Measurements from ENCODE around the gene FARP1.

DNA sequence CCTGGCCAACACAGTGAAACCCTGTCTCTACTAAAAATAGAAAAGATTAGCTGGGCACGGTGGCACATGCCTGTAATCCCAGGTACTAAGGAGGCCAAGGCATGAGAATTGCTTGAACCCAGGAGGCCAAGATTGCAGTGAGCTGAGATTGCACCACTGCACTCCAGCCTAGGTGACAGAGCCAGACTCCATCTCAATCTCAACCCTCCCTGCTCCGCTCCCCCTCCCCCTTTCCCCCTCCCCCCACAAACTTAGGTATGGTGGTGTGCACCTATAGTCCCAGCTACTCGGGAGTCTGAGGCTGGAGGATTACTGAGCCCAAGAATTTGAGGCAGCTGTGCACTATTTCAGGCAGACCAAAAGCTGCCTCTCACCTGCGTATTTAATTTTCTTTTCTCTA, 55.8 kb downstream of the FARP1 start:
- TF ChIP-seq, protein P1, sequence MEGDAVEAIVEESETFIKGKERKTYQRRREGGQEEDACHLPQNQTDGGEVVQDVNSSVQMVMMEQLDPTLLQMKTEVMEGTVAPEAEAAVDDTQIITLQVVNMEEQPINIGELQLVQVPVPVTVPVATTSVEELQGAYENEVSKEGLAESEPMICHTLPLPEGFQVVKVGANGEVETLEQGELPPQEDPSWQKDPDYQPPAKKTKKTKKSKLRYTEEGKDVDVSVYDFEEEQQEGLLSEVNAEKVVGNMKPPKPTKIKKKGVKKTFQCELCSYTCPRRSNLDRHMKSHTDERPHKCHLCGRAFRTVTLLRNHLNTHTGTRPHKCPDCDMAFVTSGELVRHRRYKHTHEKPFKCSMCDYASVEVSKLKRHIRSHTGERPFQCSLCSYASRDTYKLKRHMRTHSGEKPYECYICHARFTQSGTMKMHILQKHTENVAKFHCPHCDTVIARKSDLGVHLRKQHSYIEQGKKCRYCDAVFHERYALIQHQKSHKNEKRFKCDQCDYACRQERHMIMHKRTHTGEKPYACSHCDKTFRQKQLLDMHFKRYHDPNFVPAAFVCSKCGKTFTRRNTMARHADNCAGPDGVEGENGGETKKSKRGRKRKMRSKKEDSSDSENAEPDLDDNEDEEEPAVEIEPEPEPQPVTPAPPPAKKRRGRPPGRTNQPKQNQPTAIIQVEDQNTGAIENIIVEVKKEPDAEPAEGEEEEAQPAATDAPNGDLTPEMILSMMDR (IDR thresholded peaks at IDR 0.05; ENCODE audit: insufficient read depth, low read depth, low read length): no peak
- TF ChIP-seq EZH2 (IDR thresholded peaks at IDR 0.05; ENCODE audit: insufficient read depth, low read length): no peak

All from astrocyte (in vitro differentiated cells and primary cell).